GM23338 (cell line): Measurements from ENCODE around the gene PRKAR1B. TPM values are rescaled to one million over a fixed set of nuclear protein-coding genes. Genes with fewer than 3 reads are reported as not detected.

Experiments used
- ATAC-seq: fragments of 200-7000 bp; cut with Tn5 transposase; 3 replicates; pipeline ENCODE4 v1.9.1; 2020
- DNase-seq: peaks from one replicate; pipeline ENCODE4 v3.0.0-alpha.2; 2015; ENCODE audit warnings: low spot score
- H2AFZ ChIP-seq: fragments of 200-600 bp; sonication (generic); 2 replicates; pipeline ENCODE4 v1.8.0; 2016; ENCODE audit warnings: antibody characterized with exemption, mild to moderate bottlenecking, moderate library complexity
- H3F3A ChIP-seq: fragments of 200-600 bp; sonication (generic); replicated peaks from 2 replicates; pipeline ENCODE4 v1.8.0; 2017; ENCODE audit warnings: antibody characterized with exemption, mixed run types, low read depth
- H3K27ac ChIP-seq: fragments of 200-600 bp; sonication (generic); 2 replicates; pipeline ENCODE4 v1.6.1; 2016; ENCODE audit warnings: low read depth
- H3K27me3 ChIP-seq: fragments of 200-600 bp; sonication (generic); 2 replicates; pipeline ENCODE4 v1.8.0; 2016; ENCODE audit warnings: mild to moderate bottlenecking, mixed run types, moderate library complexity; ENCODE audit not compliant: insufficient read depth
- H3K36me3 ChIP-seq: fragments of 200-600 bp; sonication (generic); 2 replicates; pipeline ENCODE4 v1.8.0; 2016; ENCODE audit warnings: mild to moderate bottlenecking; ENCODE audit not compliant: insufficient read depth
- H3K4me1 ChIP-seq: fragments of 200-600 bp; sonication (generic); 2 replicates; pipeline ENCODE4 v1.8.0; 2016; ENCODE audit warnings: mild to moderate bottlenecking, moderate library complexity; ENCODE audit not compliant: insufficient read depth
- H3K4me2 ChIP-seq: fragments of 200-600 bp; sonication (generic); 2 replicates; pipeline ENCODE4 v1.7.1; 2017; ENCODE audit warnings: mixed run types
- H3K4me3 ChIP-seq: fragments of 200-600 bp; sonication (generic); 2 replicates; pipeline ENCODE4 v1.6.1; 2016; ENCODE audit warnings: mixed run types
- H3K79me2 ChIP-seq: fragments of 200-600 bp; sonication (generic); replicated peaks from 2 replicates; pipeline ENCODE4 v1.8.0; 2017; ENCODE audit warnings: mild to moderate bottlenecking; ENCODE audit not compliant: insufficient read depth
- H3K9me2 ChIP-seq: fragments of 200-600 bp; sonication (generic); 2 replicates; pipeline ENCODE4 v1.8.0; 2017; ENCODE audit not compliant: insufficient read depth
- H4K20me1 ChIP-seq: fragments of 200-600 bp; sonication (generic); replicated peaks from 2 replicates; pipeline ENCODE4 v1.8.0; 2017; ENCODE audit warnings: mild to moderate bottlenecking; ENCODE audit not compliant: insufficient read depth
- H3K27ac Mint-ChIP-seq: 2 replicates; pipeline ENCODE4 v1.8.0; 2020; ENCODE audit warnings: inconsistent platforms, mild to moderate bottlenecking, moderate library complexity, mixed read lengths
- H3K27me3 Mint-ChIP-seq: 3 replicates; pipeline ENCODE4 v1.8.0; 2022; ENCODE audit warnings: low read depth, mild to moderate bottlenecking, moderate library complexity, mixed read lengths, inconsistent platforms; ENCODE audit not compliant: insufficient read depth, poor library complexity
- H3K36me3 Mint-ChIP-seq: 3 replicates; pipeline ENCODE4 v1.8.0; 2021; ENCODE audit warnings: low read depth, mild to moderate bottlenecking, inconsistent platforms, moderate library complexity, mixed read lengths
- H3K4me1 Mint-ChIP-seq: 3 replicates; pipeline ENCODE4 v1.8.0; 2020; ENCODE audit warnings: mild to moderate bottlenecking, inconsistent platforms, mixed read lengths
- H3K4me3 Mint-ChIP-seq: 3 replicates; pipeline ENCODE4 v1.8.0; 2021; ENCODE audit warnings: moderate library complexity, mild to moderate bottlenecking, inconsistent platforms, mixed read lengths
- H3K9me3 Mint-ChIP-seq: 3 replicates; pipeline ENCODE4 v1.8.0; 2020; ENCODE audit warnings: moderate library complexity, mild to moderate bottlenecking, inconsistent platforms, mixed read lengths
- CREB1 ChIP-seq: fragments of 250-450 bp; sonication (Bioruptor Pico); IDR thresholded peaks from 2 replicates; pipeline ENCODE4 v1.5.0; 2020; ENCODE audit warnings: low read depth, mild to moderate bottlenecking, moderate library complexity
- CTCF ChIP-seq, 2 experiments: fragments of 200-600 bp in 1 of 2; sonication (generic) in 1 of 2; conservative IDR thresholded peaks; 2 replicates each; pipeline versions ENCODE4 v1.5.1 to v1.6.1; 2016 to 2017; ENCODE audit warnings: antibody characterized with exemption in 2 of 2, low read depth in 2 of 2, mild to moderate bottlenecking in 2 of 2, moderate library complexity in 1 of 2
- EZH2 ChIP-seq: fragments of 200-600 bp; sonication (generic); IDR thresholded peaks from one replicate; pipeline ENCODE4 v1.8.0; 2017; ENCODE audit warnings: antibody characterized with exemption, mild to moderate bottlenecking, low read depth; ENCODE audit not compliant: unreplicated experiment
- EZH2phosphoT487 ChIP-seq: fragments of 200-600 bp; sonication (generic); IDR thresholded peaks from one replicate; pipeline ENCODE4 v1.8.1; 2018; ENCODE audit warnings: antibody characterized with exemption; ENCODE audit not compliant: unreplicated experiment
- JUNB ChIP-seq: IDR thresholded peaks from one replicate; pipeline ENCODE4 v1.6.1; 2016; ENCODE audit warnings: antibody characterized with exemption; ENCODE audit not compliant: unreplicated experiment
- NANOG ChIP-seq: IDR thresholded peaks from 2 replicates; pipeline ENCODE4 v1.6.1; 2016; ENCODE audit warnings: antibody characterized with exemption, borderline replicate concordance
- POLR2AphosphoS5 ChIP-seq: IDR thresholded peaks from 2 replicates; pipeline ENCODE4 v1.6.1; 2016; ENCODE audit warnings: antibody characterized with exemption, low read depth
- STAT1 ChIP-seq: IDR thresholded peaks from one replicate; pipeline ENCODE4 v1.6.1; 2016; ENCODE audit warnings: antibody characterized with exemption; ENCODE audit not compliant: unreplicated experiment
- ZNF114 ChIP-seq: fragments of 250-450 bp; sonication (Bioruptor Pico); IDR thresholded peaks from 2 replicates; pipeline ENCODE4 v1.5.0; 2020; ENCODE audit warnings: mild to moderate bottlenecking, moderate library complexity
- ZNF331 ChIP-seq: fragments of 250-450 bp; sonication (Bioruptor Pico); IDR thresholded peaks from 2 replicates; pipeline ENCODE4 v1.5.0; 2020; ENCODE audit warnings: low read depth, mild to moderate bottlenecking, moderate library complexity
- polyA plus RNA-seq: library from polyadenylated mRNA; unstranded; fragments of >200 nt; fragmentation: Nextera tagmentation; extraction: Ambion mirVana; gene quantifications from 2 replicates; pipeline ENCODE4 v1.2.1, GENCODE V29; 2016
- total RNA-seq: library from RNA; depleted of rRNA; stranded (reverse); fragments of >200 nt; shearing (Covaris generic); gene quantifications from 2 replicates; pipeline ENCODE4 v1.2.3, GENCODE V29; 2014
- TF ChIP-seq, protein P1 (sequence below): IDR thresholded peaks from 2 replicates; pipeline ENCODE4 v1.6.1; 2016; ENCODE audit warnings: antibody characterized with exemption
- TF ChIP-seq, protein P2 (sequence below): fragments of 250-450 bp; sonication (Bioruptor Pico); IDR thresholded peaks from 2 replicates; pipeline ENCODE4 v1.5.0; 2020; ENCODE audit warnings: mild to moderate bottlenecking, moderate library complexity
- TF ChIP-seq, protein P3 (sequence below): IDR thresholded peaks from one replicate; pipeline ENCODE4 v1.6.1; 2018; ENCODE audit warnings: antibody characterized with exemption; ENCODE audit not compliant: unreplicated experiment

PRKAR1B gene
- total and polyA plus RNA-seq, 2 experiments from 2014 or later, result 35.7 to 36.7 TPM

GRCh38 chr7:710161-710560 lies 16.9 kb downstream of the PRKAR1B start:
- H3K79me2 ChIP-seq, result peaks cover 46% of the 10 kb centered on the region
- H3K9me2 ChIP-seq, result no peaks in the 10 kb centered on the region
- H4K20me1 ChIP-seq, result peaks cover 5% of the 10 kb centered on the region
- H3K4me3 ChIP-seq, result no peak overlapping the region
- no peaks in the 10 kb centered on the region for H3K36me3 ChIP-seq
- H3K27ac ChIP-seq, result 0 out of 2 replicates have a peak overlapping the region, but pooled peaks have one; percentile 59
- no peak overlapping the region for H3K4me2 ChIP-seq
- no peaks in the 10 kb centered on the region for H3F3A ChIP-seq
- TF ChIP-seq JUNB (no peak), NANOG (no peak), CTCF (conservative IDR thresholded peaks at IDR 0.05; ENCODE audit: low read depth in 2 of 2) (no peak), EZH2phosphoT487 (no peak), EZH2 (no peak), ZNF331 (CRISPR knock-in tag) (no peak), CREB1 (CRISPR knock-in tag) (no peak), POLR2AphosphoS5 (no peak), STAT1 (no peak), ZNF114 (CRISPR knock-in tag) (no peak)
- TF ChIP-seq, protein P1, sequence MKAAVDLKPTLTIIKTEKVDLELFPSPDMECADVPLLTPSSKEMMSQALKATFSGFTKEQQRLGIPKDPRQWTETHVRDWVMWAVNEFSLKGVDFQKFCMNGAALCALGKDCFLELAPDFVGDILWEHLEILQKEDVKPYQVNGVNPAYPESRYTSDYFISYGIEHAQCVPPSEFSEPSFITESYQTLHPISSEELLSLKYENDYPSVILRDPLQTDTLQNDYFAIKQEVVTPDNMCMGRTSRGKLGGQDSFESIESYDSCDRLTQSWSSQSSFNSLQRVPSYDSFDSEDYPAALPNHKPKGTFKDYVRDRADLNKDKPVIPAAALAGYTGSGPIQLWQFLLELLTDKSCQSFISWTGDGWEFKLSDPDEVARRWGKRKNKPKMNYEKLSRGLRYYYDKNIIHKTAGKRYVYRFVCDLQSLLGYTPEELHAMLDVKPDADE, result no peak
- TF ChIP-seq, protein P2, sequence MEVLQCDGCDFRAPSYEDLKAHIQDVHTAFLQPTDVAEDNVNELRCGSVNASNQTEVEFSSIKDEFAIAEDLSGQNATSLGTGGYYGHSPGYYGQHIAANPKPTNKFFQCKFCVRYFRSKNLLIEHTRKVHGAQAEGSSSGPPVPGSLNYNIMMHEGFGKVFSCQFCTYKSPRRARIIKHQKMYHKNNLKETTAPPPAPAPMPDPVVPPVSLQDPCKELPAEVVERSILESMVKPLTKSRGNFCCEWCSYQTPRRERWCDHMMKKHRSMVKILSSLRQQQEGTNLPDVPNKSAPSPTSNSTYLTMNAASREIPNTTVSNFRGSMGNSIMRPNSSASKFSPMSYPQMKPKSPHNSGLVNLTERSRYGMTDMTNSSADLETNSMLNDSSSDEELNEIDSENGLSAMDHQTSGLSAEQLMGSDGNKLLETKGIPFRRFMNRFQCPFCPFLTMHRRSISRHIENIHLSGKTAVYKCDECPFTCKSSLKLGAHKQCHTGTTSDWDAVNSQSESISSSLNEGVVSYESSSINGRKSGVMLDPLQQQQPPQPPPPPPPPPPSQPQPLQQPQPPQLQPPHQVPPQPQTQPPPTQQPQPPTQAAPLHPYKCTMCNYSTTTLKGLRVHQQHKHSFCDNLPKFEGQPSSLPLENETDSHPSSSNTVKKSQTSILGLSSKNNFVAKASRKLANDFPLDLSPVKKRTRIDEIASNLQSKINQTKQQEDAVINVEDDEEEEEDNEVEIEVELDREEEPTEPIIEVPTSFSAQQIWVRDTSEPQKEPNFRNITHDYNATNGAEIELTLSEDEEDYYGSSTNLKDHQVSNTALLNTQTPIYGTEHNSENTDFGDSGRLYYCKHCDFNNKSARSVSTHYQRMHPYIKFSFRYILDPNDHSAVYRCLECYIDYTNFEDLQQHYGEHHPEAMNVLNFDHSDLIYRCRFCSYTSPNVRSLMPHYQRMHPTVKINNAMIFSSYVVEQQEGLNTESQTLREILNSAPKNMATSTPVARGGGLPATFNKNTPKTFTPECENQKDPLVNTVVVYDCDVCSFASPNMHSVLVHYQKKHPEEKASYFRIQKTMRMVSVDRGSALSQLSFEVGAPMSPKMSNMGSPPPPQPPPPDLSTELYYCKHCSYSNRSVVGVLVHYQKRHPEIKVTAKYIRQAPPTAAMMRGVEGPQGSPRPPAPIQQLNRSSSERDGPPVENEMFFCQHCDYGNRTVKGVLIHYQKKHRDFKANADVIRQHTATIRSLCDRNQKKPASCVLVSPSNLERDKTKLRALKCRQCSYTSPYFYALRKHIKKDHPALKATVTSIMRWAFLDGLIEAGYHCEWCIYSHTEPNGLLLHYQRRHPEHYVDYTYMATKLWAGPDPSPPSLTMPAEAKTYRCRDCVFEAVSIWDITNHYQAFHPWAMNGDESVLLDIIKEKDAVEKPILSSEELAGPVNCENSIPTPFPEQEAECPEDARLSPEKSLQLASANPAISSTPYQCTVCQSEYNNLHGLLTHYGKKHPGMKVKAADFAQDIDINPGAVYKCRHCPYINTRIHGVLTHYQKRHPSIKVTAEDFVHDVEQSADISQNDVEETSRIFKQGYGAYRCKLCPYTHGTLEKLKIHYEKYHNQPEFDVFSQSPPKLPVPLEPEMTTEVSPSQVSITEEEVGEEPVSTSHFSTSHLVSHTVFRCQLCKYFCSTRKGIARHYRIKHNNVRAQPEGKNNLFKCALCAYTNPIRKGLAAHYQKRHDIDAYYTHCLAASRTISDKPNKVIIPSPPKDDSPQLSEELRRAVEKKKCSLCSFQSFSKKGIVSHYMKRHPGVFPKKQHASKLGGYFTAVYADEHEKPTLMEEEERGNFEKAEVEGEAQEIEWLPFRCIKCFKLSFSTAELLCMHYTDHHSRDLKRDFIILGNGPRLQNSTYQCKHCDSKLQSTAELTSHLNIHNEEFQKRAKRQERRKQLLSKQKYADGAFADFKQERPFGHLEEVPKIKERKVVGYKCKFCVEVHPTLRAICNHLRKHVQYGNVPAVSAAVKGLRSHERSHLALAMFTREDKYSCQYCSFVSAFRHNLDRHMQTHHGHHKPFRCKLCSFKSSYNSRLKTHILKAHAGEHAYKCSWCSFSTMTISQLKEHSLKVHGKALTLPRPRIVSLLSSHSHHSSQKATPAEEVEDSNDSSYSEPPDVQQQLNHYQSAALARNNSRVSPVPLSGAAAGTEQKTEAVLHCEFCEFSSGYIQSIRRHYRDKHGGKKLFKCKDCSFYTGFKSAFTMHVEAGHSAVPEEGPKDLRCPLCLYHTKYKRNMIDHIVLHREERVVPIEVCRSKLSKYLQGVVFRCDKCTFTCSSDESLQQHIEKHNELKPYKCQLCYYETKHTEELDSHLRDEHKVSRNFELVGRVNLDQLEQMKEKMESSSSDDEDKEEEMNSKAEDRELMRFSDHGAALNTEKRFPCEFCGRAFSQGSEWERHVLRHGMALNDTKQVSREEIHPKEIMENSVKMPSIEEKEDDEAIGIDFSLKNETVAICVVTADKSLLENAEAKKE (CRISPR knock-in tag), result no peak
- TF ChIP-seq, protein P3, sequence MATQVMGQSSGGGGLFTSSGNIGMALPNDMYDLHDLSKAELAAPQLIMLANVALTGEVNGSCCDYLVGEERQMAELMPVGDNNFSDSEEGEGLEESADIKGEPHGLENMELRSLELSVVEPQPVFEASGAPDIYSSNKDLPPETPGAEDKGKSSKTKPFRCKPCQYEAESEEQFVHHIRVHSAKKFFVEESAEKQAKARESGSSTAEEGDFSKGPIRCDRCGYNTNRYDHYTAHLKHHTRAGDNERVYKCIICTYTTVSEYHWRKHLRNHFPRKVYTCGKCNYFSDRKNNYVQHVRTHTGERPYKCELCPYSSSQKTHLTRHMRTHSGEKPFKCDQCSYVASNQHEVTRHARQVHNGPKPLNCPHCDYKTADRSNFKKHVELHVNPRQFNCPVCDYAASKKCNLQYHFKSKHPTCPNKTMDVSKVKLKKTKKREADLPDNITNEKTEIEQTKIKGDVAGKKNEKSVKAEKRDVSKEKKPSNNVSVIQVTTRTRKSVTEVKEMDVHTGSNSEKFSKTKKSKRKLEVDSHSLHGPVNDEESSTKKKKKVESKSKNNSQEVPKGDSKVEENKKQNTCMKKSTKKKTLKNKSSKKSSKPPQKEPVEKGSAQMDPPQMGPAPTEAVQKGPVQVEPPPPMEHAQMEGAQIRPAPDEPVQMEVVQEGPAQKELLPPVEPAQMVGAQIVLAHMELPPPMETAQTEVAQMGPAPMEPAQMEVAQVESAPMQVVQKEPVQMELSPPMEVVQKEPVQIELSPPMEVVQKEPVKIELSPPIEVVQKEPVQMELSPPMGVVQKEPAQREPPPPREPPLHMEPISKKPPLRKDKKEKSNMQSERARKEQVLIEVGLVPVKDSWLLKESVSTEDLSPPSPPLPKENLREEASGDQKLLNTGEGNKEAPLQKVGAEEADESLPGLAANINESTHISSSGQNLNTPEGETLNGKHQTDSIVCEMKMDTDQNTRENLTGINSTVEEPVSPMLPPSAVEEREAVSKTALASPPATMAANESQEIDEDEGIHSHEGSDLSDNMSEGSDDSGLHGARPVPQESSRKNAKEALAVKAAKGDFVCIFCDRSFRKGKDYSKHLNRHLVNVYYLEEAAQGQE, result no peak
- H2AFZ ChIP-seq, result no peak overlapping the region
- DNase-seq, result no peak
- Mint-ChIP-seq H3K4me1 (peaks cover 20% of the 10 kb centered on the region), H3K9me3 (no peaks in the 10 kb centered on the region; the same call in none of the 3 replicates), H3K36me3 (peaks cover 41% of the 10 kb centered on the region), H3K27me3 (peaks cover 7% of the 10 kb centered on the region), H3K27ac (no peak overlapping the region), H3K4me3 (peak overlapping the region; percentile 1; the same call in 1 of the 3 replicates)
- peaks cover 3% of the 10 kb centered on the region; the same call in 1 of the 2 replicates for H3K4me1 ChIP-seq
- no peaks in the 10 kb centered on the region for H3K27me3 ChIP-seq
- no peak for ATAC-seq
